NCI-H2081 (cell line): ENCODE data around the gene CDK2.
A peak's percentile ranks its signal among the peaks of the same experiment; 100 is the strongest.

Experiments used
- DNase-seq, 2 experiments: peaks; one replicate each; lab custom pipeline; 2025; lab: John Stamatoyannopoulos, UW

Gene CDK2

DNA sequence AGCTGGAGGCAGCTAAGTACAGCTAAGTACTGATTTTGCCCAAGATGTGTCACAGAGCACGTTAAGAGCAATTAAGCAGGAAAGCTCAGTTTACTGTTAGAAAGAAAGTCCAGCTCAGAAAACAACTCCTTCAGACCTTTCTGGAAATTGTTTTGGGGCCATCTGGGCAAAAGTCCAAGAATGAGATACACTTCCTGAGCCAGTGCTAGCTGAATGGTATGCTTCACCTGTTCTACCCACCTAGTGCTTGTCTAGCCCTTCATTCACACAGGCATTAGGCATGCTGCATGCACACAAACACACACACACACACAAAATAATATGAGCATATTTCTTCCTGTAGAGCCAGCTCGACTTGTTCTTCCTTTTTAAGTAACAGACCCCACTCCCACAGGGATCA, 47.6 kb downstream of the CDK2 start:
- DNase-seq = peak in 1 of 2 experiments; percentile 28

GRCh38 chr12:56017181-56017580, 50.6 kb downstream of the CDK2 start:
- DNase-seq = no peak

DNA sequence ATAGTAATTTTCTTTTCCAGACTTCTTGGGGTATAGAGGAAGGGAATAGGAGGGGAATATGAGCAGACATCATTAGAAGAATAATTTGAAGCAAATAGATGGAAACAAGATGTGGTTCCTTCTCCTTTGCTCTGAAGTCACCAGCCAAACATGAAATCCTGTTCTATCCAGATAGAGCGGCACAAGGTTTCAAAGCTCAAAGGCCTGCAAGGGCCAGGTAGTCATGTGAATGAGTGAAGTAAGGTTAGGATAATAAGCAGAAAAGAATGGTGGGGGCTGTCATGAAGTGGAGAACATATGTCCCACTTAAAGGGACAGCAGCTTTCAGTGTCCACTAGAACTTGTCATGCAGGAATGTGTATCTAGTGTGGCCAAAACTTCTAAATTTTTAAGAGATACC, 51.7 kb downstream of the CDK2 start:
- no peak for DNase-seq

DNA sequence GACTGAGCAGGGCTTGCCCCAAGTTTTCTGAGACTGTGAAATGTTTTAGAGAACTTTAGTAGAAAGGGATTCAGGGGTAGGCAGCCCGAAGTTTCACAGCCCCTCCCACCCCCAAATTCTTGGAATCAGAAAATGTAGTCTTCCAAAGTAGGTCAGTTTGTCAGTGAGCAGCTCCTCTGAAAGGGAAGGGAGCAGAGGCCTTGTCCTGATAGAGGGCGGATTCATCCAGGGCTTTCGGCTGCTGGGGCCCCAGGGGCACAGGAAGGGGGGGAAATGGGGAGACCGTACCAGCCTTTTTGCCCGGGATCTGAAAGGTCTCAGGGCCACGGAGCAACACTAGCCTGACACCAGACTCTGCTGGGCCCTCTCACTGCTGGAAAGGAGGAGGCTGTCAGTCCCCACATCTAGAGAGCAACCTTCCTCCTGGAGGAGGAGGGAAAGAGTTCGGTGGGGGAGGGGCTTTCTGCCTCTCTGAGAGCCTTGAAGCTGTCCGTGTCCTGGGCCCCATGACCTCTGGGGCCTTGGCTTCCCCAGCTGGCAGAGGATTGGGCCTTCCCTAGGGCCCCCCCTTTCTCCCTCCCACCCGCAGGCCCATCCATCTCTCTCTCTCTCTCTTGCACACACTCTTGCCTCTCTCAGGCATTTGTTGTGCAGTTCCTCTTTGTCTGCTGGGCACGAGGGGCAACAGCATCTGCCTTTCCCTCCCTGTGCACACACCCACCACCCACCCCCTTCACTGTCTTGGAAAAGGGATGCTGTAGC, 54.0 kb downstream of the CDK2 start, which contains the start of gene IKZF4:
Gene IKZF4, plus strand, starts transcription at position 621 of the 762 bp plus-strand sequence. CDS start 451 bp downstream, outside the sequence.
- DNase-seq = no peak

- DNase-seq = no peak
These were observed 55.4 kb downstream of the CDK2 start for GRCh38 chr12:56021889-56022497.
